K562 treated with DMSO at 1 percent for 4 hours (cell line): ENCODE data around the gene KNDC1. TPM values are rescaled to one million over a fixed set of nuclear protein-coding genes. Genes with fewer than 3 reads are reported as not detected.

ENCODE experiments used
- total RNA-seq: library from RNA; unstranded; fragments of 300-600 nt; gene quantifications from 2 replicates; pipeline ENCODE4 v1.2.3, GENCODE V29; 2022; ENCODE audit not compliant: insufficient read depth

KNDC1 gene
- total RNA-seq, result 0.27 TPM in 1 of 2 replicates, not detected in the other

GRCh38 chr10:133159950-133160825 is at the start of gene KNDC1:
TSS of gene KNDC1 (plus strand) at chr10:133160219. CDS start at chr10:133160468, 249 bp downstream.

GRCh38 chr10:133230044-133230361 is 70.0 kb downstream of the KNDC1 start, which contains the start of gene UTF1:
TSS of gene UTF1 (plus strand) at chr10:133230217. CDS start at chr10:133230289, 72 bp downstream.

GRCh38 chr10:133237588-133238465 is 77.8 kb downstream of the KNDC1 start, which contains the start of gene VENTX:
TSS of gene VENTX (plus strand) at chr10:133237855. CDS start at chr10:133237915, 60 bp downstream.

Other genes starting within 250 kb of the KNDC1 start
- not detected in 2 replicates for gene CFAP46, start 217.6 kb upstream of the KNDC1 start, total RNA-seq
- not detected in 2 replicates for gene ADGRA1, start 72.3 kb upstream of the KNDC1 start, total RNA-seq
- gene UTF1, start 70.0 kb downstream of the KNDC1 start, total RNA-seq, result not detected in 2 replicates
- gene VENTX, start 77.6 kb downstream of the KNDC1 start, total RNA-seq, result 1.4 and 2.5 TPM in 2 replicates
- gene ADAM8, start 116.6 kb downstream of the KNDC1 start, total RNA-seq, result 7.5 and 9.2 TPM in 2 replicates
- gene TUBGCP2, start 148.7 kb downstream of the KNDC1 start, total RNA-seq, result 30.2 and 31.4 TPM in 2 replicates
- 46.7 and 56.0 TPM in 2 replicates for gene ZNF511, start 148.7 kb downstream of the KNDC1 start, total RNA-seq
- not detected in 2 replicates for gene CALY, start 176.7 kb downstream of the KNDC1 start, total RNA-seq
- gene PRAP1, start 187.2 kb downstream of the KNDC1 start, total RNA-seq, result not detected in 2 replicates
- 23.9 and 34.4 TPM in 2 replicates for gene FUOM, start 197.8 kb downstream of the KNDC1 start, total RNA-seq
- 78.3 and 84.1 TPM in 2 replicates for gene ECHS1, start 213.1 kb downstream of the KNDC1 start, total RNA-seq
- gene PAOX, start 219.0 kb downstream of the KNDC1 start, total RNA-seq, result 3.2 and 6.1 TPM in 2 replicates
- 15.8 and 20.9 TPM in 2 replicates for gene MTG1, start 233.9 kb downstream of the KNDC1 start, total RNA-seq